Activated T-helper 2 cell treated with anti-CD3 and anti-CD28 coated beads, Interferon-gamma antibody, Interleukin-2, Interleukin-4, amounts not matched to agents 10 μg/mL and 5 μg/mL and 100 μg/mL, durations not matched to agents 14 hours and 24 hours and 36 hours (primary cell): ENCODE results near the gene TOMM6. TPM values are rescaled to one million over a fixed set of nuclear protein-coding genes. Genes with fewer than 3 reads are reported as not detected.

Experiments
- DNase-seq: peaks from one replicate; pipeline ENCODE4 v3.0.0; 2021; ENCODE audit warnings: low spot score
- H3K27ac Mint-ChIP-seq: one replicate; pipeline ENCODE4 v1.8.0; 2021; ENCODE audit warnings: mixed read lengths
- H3K27me3 Mint-ChIP-seq: one replicate; pipeline ENCODE4 v1.8.0; 2021; ENCODE audit warnings: low read depth, mixed read lengths
- H3K36me3 Mint-ChIP-seq: one replicate; pipeline ENCODE4 v1.8.0; 2021; ENCODE audit warnings: low read depth, mixed read lengths
- H3K4me1 Mint-ChIP-seq: one replicate; pipeline ENCODE4 v1.8.0; 2021; ENCODE audit warnings: low read depth, mixed read lengths
- H3K4me3 Mint-ChIP-seq: one replicate; pipeline ENCODE4 v1.8.0; 2021; ENCODE audit warnings: low read depth, mild to moderate bottlenecking, moderate library complexity, mixed read lengths
- H3K9me3 Mint-ChIP-seq: one replicate; pipeline ENCODE4 v1.8.0; 2021; ENCODE audit warnings: mixed read lengths
- intact Hi-C: fragments of 100-400 bp; cut with micrococcal nuclease; formaldehyde crosslinking; loops from one replicate; pipeline ENCODE4 v1.15.1; 2023
- total RNA-seq: library from RNA; stranded (reverse); gene quantifications from 2 replicates; pipeline ENCODE4 v1.2.3, GENCODE V29; 2022

Gene TOMM6
- total RNA-seq, 1 donor from 2014 or later: 316 TPM

- H3K27me3 Mint-ChIP-seq: no peaks in the 10 kb centered on the region
- no peak overlapping the region for H3K27ac Mint-ChIP-seq
- peaks cover 18% of the 10 kb centered on the region for H3K36me3 Mint-ChIP-seq
- peaks cover 10% of the 10 kb centered on the region for H3K4me1 Mint-ChIP-seq
- H3K4me3 Mint-ChIP-seq: no peak overlapping the region
- DNase-seq: no peak
- intact Hi-C loops: loop anchor here (10.0 kb wide), 1 partner anchor 66 kb away; no protein-coding TSS in a partner anchor
- no peaks in the 10 kb centered on the region for H3K9me3 Mint-ChIP-seq
Observed at GRCh38 chr6:41770381-41771057, 17.0 kb upstream of the TOMM6 start.

GRCh38 chr6:41771058-41771983, 16.2 kb upstream of the TOMM6 start:
- H3K9me3 Mint-ChIP-seq: no peaks in the 10 kb centered on the region
- H3K27ac Mint-ChIP-seq: no peak overlapping the region
- intact Hi-C loops: loop anchor here (10.0 kb wide), 1 partner anchor 67 kb away; no protein-coding TSS in a partner anchor
- peaks cover 10% of the 10 kb centered on the region for H3K4me1 Mint-ChIP-seq
- peaks cover 18% of the 10 kb centered on the region for H3K36me3 Mint-ChIP-seq
- no peaks in the 10 kb centered on the region for H3K27me3 Mint-ChIP-seq
- H3K4me3 Mint-ChIP-seq: no peak overlapping the region
- no peak for DNase-seq

GRCh38 chr6:41774841-41775240, 12.7 kb upstream of the TOMM6 start:
- H3K27me3 Mint-ChIP-seq: no peaks in the 10 kb centered on the region
- H3K36me3 Mint-ChIP-seq: peaks cover 18% of the 10 kb centered on the region
- intact Hi-C loops: loop anchor here (5.0 to 10.0 kb wide), 3 partner anchors 70 to 392 kb away; no protein-coding TSS in a partner anchor
- no peak for DNase-seq
- H3K4me1 Mint-ChIP-seq: peaks cover 7% of the 10 kb centered on the region
- no peaks in the 10 kb centered on the region for H3K9me3 Mint-ChIP-seq
- no peak overlapping the region for H3K27ac Mint-ChIP-seq
- no peak overlapping the region for H3K4me3 Mint-ChIP-seq

- Mint-ChIP-seq H3K27ac (no peak overlapping the region), H3K4me1 (peaks cover 7% of the 10 kb centered on the region), H3K9me3 (no peaks in the 10 kb centered on the region), H3K4me3 (no peak overlapping the region), H3K36me3 (peaks cover 18% of the 10 kb centered on the region), H3K27me3 (no peaks in the 10 kb centered on the region)
- intact Hi-C loops: loop anchor here (5.0 to 10.0 kb wide), 3 partner anchors 71 to 392 kb away; no protein-coding TSS in a partner anchor
- no peak for DNase-seq
Observed at GRCh38 chr6:41775293-41775882, 12.1 kb upstream of the TOMM6 start.

GRCh38 chr6:41777551-41778285, 9.8 kb upstream of the TOMM6 start:
- peaks cover 14% of the 10 kb centered on the region for H3K4me1 Mint-ChIP-seq
- H3K36me3 Mint-ChIP-seq: peaks cover 9% of the 10 kb centered on the region
- peaks cover 5% of the 10 kb centered on the region for H3K27me3 Mint-ChIP-seq
- H3K27ac Mint-ChIP-seq: no peak overlapping the region
- no peaks in the 10 kb centered on the region for H3K9me3 Mint-ChIP-seq
- peak overlapping the region; percentile 93 for H3K4me3 Mint-ChIP-seq
- DNase-seq: no peak
- intact Hi-C loops: loop anchor here (5.0 to 10.0 kb wide), 3 partner anchors 73 to 390 kb away; no protein-coding TSS in a partner anchor

- Mint-ChIP-seq H3K4me1 (peaks cover 14% of the 10 kb centered on the region), H3K27me3 (peaks cover 8% of the 10 kb centered on the region), H3K9me3 (no peaks in the 10 kb centered on the region), H3K27ac (peak overlapping the region; percentile 18), H3K4me3 (peak overlapping the region; percentile 93), H3K36me3 (peaks cover 9% of the 10 kb centered on the region)
- DNase-seq: no peak
- intact Hi-C loops: loop anchor here (5.0 to 10.0 kb wide), 3 partner anchors 74 to 388 kb away; no protein-coding TSS in a partner anchor
Observed at GRCh38 chr6:41778895-41779294, 8.6 kb upstream of the TOMM6 start.

- Mint-ChIP-seq H3K27me3 (peaks cover 8% of the 10 kb centered on the region), H3K36me3 (peaks cover 6% of the 10 kb centered on the region), H3K9me3 (no peaks in the 10 kb centered on the region), H3K4me1 (peaks cover 14% of the 10 kb centered on the region), H3K4me3 (peak overlapping the region; percentile 93), H3K27ac (peak overlapping the region; percentile 18)
- no peak for DNase-seq
- intact Hi-C loops: loop anchor here (5.0 to 10.0 kb wide), 3 partner anchors 75 to 388 kb away; no protein-coding TSS in a partner anchor
Observed at GRCh38 chr6:41779336-41779735, 8.2 kb upstream of the TOMM6 start.

GRCh38 chr6:41779788-41780550, 7.5 kb upstream of the TOMM6 start, which contains the start of gene FRS3:
Gene FRS3, minus strand, starts transcription at chr6:41779900. Its CDS starts 2,913 bp downstream, at chr6:41776987.
- DNase-seq: peak; percentile 98
- H3K27ac Mint-ChIP-seq: peak within 1 kb of the TSS; percentile 67
- peak within 1 kb of the TSS; percentile 93 for H3K4me3 Mint-ChIP-seq
- H3K27me3 Mint-ChIP-seq: peaks cover 8% of the 10 kb centered on the region
- peaks cover 4% of the 10 kb centered on the region for H3K36me3 Mint-ChIP-seq
- H3K9me3 Mint-ChIP-seq: no peaks in the 10 kb centered on the region
- peaks cover 14% of the 10 kb centered on the region for H3K4me1 Mint-ChIP-seq
- intact Hi-C loops: loop anchor here (1.0 to 10.0 kb wide), 6 partner anchors 45 to 782 kb away; partner anchors contain the start of genes TFEB and UBR2

GRCh38 chr6:41780551-41781365, 6.7 kb upstream of the TOMM6 start, which contains the start of gene PRICKLE4:
Gene PRICKLE4, plus strand, starts transcription at chr6:41780782. Its CDS starts 2,692 bp downstream, at chr6:41783474.
- H3K4me1 Mint-ChIP-seq: peaks cover 14% of the 10 kb centered on the region
- H3K4me3 Mint-ChIP-seq: peak within 1 kb of the TSS; percentile 86
- H3K27ac Mint-ChIP-seq: peak within 1 kb of the TSS; percentile 67
- intact Hi-C loops: loop anchor here (1.0 to 5.0 kb wide), 3 partner anchors 45 to 782 kb away; partner anchors contain the start of genes TFEB and UBR2
- H3K27me3 Mint-ChIP-seq: peaks cover 8% of the 10 kb centered on the region
- no peaks in the 10 kb centered on the region for H3K9me3 Mint-ChIP-seq
- DNase-seq: no peak
- no peaks in the 10 kb centered on the region for H3K36me3 Mint-ChIP-seq

GRCh38 chr6:41781366-41781730, 6.1 kb upstream of the TOMM6 start:
- H3K36me3 Mint-ChIP-seq: no peaks in the 10 kb centered on the region
- H3K4me1 Mint-ChIP-seq: peaks cover 14% of the 10 kb centered on the region
- intact Hi-C loops: loop anchor here (5.0 kb wide), 1 partner anchor 781 kb away; the partner anchor contains the start of gene UBR2
- H3K4me3 Mint-ChIP-seq: peak overlapping the region; percentile 68
- H3K27ac Mint-ChIP-seq: no peak overlapping the region
- H3K9me3 Mint-ChIP-seq: no peaks in the 10 kb centered on the region
- no peak for DNase-seq
- peaks cover 8% of the 10 kb centered on the region for H3K27me3 Mint-ChIP-seq
